GM18517 (cell line): ENCODE measurements around the gene PPP1R18.
"Not testable (repeated sequence)": the region's sequence is repeated elsewhere in the genome, so short reads cannot be mapped to it uniquely, and the experiment has no call there.

ENCODE experiments used
- ATAC-seq: cut with Tn5 transposase; IDR thresholded peaks from one replicate; pipeline ENCODE4 v1.9.1; 2021; ENCODE audit warnings: mild to moderate bottlenecking, moderate library complexity; ENCODE audit not compliant: unreplicated experiment

The PPP1R18 gene

DNA sequence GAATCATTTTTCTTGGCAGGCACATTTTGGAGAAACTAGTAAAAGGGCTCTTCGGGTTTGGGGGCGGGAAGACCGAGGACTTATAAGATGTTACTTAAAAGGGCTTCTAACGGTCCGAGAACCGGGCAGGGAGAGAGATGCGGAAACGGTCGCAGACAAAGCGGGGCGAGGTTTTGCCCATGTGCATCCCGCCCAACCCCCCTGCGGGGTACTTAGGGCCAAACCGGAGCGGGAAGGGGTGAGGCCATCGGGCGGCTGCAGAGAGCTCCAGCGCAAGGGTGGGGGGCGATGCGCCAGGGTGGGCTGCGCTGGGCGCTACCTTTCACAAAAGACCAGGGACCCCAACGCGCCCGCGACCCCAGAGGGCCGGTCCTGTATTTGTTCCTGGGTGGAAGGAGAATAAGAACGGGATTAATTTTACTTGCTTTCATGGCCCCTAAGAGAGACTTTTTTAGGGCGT lies 34.3 kb upstream of the PPP1R18 start:
- no peak for ATAC-seq

GRCh38 chr6:30719791-30720737 lies 33.6 kb upstream of the PPP1R18 start, which contains the start of gene TUBB:
Gene TUBB, plus strand, starts transcription at chr6:30720352. Its CDS starts 155 bp downstream, at chr6:30720507.
- ATAC-seq: peak; percentile 38

DNA sequence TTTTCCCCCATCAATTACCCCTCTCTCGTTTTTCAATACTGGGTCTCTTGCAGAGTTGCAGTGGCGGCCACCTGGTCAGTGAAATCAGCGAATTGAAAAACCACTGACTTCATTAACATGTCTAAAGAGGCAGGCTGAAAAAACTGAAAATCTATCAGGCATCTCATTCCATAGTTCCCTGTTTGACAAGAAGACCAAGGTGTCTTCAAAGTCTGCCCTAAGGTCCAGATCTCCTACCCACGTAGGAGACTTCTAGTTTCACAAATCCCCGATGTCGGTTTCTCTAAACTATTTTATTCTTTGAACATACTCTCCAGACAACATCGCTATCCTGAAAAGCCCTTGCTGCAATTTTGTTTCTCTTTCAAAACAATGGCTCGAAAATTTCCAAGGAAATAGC lies 32.9 kb upstream of the PPP1R18 start:
- no peak for ATAC-seq

DNA sequence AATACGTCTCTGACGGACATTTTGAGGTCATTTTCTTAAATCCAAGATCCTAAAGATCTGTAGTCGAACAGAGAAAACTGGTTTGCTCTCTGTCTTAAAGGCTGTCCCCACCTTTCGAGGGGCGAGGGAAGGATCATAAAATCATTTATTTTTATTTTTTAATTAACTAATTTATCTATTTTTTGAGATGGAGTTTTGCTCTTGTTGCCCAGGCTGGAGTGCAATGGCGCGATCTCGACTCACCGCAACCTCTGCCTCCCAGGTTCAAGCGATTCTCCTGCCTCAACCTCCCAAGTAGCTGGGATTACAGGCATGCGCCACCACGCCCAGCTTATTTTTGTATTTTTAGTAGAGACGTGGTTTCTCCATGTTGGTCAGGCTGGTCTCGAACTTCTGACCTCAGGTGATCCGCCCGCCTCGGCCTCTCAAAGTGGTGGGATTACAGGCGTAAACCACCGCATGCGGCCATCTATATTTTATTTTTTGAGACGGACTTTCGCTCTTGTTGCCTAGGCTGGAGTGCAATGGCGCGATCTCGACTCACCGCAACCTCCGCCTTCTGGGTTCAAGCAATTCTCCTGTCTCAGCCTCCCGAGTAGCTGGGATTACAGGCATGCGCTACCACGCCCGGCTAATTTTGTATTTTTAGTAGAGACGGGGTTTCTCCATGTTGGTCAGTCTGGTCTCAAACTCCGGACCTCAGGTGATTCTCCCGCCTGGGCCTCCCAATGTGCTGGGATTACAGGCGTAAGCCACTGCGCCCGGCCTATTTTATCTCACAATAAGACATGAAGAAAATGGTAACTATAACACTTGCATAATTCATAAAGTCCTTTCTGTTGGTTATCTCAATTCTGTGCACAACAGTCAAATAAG lies 31.6 kb upstream of the PPP1R18 start:
- not testable (repeated sequence) for ATAC-seq

GRCh38 chr6:30717129-30717844 lies 30.8 kb upstream of the PPP1R18 start, which contains the start of gene MDC1:
Gene MDC1, minus strand, starts transcription at chr6:30717281. Its CDS starts 2,106 bp downstream, at chr6:30715175.
- peak; percentile 68 for ATAC-seq

DNA sequence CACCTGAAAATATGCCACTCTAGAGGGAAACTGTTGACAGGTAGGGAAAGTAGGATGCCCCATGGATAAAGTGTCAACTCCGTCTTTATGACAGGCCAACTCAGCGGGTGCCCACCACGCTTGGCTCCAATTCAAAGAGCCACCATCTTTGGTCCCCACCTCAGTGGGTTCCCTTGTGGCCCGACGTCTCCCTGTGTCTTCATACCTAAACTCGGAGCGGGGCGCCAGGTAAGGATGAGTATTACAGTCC lies 30.4 kb upstream of the PPP1R18 start:
- no peak for ATAC-seq

DNA sequence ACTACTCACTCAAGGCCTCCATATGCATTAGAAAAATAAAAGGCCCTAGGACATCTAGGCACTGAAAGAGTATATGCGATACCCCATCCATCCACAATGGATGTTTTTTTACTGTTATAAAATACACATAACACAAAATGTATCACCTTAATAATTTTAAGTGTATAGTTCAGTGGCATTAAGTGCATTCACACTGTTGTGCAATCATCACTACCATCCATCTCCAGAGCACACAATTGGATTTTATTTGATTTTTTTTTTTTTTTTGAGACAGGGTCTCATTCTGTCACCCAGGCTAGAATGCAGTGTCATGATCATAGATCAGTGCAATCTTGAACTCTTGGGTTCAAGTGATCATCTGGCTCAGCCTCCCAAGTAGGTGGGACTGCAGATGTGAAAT lies 27.8 kb upstream of the PPP1R18 start:
- ATAC-seq: no peak

GRCh38 chr6:30712441-30712945 lies 26.0 kb upstream of the PPP1R18 start:
- ATAC-seq: no peak

DNA sequence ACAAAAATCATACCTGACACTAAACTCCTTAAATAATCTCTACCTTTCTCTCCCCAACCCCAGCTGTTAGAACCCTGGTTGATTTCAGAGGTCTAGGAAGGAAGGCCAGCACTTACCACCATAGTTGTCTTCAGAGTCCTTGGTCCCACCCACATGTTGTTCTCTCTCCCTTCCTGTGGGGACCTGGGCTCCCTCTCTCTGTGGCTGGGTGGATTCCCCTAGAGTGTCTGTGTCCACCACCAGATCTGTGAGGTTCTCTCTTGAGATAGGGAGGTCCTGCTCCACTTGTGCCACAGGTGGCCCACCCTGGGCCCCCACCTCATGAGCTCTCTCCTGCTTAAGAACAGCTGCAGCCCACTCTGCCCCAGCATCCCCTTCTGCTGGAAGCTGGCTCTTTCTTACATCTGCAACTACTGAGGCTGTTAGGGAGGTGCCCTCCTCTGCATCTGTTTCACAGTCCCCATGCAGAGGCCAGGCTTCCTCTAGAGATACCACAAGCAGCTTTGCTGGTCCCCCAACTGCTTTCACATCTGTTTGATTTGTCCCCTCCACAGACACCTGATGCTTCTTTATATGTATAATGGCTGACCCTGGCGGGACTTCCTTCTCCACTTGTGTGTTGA lies 25.4 kb upstream of the PPP1R18 start:
- no peak for ATAC-seq

DNA sequence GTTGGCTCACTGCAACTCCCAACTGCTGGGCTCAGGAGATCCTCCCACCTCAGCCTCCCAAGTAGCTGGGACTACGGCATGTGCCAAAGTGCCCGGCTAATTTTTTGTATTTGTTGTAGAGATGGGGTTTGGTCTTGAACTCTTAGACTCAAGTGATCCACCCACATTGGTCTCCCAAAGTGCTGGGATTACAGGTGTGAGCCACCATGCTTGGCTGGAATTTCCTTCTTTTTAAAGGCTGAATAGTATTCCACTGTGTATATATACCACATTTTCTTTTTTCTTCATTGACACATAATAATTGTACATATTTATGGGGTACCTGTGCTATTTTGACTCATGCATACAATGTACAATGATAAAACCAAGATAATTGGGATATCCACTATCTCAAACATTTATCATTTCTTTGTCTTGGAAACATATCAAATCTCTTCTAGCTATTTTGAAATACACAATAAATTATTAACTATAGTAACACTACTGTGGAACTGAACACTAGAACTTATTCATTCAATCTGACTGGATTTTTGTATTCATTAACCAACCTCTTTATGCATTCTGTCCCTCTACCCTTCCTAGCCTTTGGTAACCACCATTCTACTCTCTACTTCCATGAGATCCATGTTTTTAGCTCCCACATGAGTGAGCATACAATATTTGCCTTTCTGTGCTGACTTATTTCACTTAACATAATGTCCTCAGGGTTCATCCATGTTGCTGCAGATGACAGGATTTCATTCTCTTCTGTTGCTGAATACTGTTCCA lies 22.8 kb upstream of the PPP1R18 start:
- no peak for ATAC-seq

GRCh38 chr6:30707281-30707850 lies 20.9 kb upstream of the PPP1R18 start:
- ATAC-seq: no peak

- no peak for ATAC-seq
Measured at GRCh38 chr6:30705620-30706019, 19.2 kb upstream of the PPP1R18 start.

DNA sequence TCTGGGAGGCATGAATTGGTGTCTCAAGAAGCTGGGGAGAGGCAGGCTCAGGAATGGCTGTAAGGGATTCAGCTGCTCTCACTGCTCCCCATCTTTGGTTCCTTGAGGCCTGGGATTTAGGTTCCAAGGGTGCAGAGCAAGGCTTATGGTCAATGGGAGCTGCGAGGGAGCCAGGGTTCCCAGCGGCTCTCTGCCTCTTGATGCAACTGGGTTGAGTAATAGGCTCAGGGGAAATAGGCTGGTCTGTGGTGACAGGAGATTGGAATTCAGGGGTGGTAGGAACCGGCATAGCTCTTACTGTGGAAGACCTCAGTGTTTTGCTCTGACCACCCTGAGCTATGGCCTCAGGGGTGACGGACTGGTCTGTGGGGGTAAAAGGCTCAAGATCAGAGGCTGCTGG lies 17.4 kb upstream of the PPP1R18 start:
- ATAC-seq: no peak

DNA sequence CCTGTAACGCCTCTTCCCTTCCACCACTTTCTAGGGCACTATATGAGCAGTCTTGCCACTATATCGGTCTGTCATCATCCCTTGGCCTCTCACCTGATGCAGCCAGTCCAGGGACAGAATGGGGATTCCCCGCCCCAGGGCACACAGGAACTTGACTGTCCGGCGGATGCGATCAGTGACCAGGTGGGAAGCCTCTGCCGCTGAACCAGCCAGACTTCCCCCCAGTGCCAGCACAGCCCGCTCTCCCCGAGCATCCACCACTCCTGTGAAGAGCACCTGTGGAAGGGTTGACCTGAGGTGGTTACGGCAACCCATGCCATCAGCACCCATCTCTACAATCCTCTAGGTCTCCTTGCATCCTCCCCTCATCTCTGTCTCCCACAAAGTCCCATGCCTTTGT lies 16.6 kb upstream of the PPP1R18 start:
- ATAC-seq: no peak

DNA sequence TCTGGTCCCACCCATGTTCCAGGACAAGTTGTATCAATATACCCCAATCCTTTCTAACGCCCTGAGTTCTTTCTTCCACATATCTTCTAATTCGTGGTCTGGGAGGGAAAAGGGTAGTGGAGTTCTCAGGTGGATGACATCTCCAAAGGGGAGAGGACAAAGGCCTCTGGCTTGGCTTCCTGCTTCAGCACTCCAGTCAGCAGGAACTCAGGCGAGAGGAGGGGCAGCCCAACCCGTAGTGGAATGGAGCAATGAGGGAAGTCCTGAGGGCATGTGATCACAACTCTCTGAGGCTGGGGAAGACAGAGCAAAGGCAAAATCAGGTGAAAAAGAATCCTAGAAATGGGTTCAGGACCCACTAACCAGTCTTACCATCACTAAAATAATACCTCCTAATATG lies 13.9 kb upstream of the PPP1R18 start:
- no peak for ATAC-seq

DNA sequence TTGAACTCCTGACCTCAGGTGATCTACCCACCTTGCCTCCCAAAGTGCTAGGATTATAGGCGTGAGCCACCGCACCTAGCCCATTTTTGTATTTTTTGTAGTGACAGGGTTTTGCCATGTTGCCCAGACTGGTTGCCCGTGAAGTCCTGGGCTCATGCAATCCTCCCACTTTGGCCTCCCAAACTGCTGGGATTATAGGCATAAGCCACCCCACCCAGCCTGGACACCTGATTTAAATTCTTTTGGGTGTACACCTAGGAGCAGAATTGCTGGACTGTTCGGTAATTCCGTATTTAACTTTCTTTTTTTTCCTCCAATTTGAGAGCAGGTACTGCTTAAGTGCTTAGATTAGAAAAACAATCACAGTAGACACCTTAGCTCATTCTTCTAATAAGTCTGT lies 10.0 kb upstream of the PPP1R18 start:
- no peak for ATAC-seq

DNA sequence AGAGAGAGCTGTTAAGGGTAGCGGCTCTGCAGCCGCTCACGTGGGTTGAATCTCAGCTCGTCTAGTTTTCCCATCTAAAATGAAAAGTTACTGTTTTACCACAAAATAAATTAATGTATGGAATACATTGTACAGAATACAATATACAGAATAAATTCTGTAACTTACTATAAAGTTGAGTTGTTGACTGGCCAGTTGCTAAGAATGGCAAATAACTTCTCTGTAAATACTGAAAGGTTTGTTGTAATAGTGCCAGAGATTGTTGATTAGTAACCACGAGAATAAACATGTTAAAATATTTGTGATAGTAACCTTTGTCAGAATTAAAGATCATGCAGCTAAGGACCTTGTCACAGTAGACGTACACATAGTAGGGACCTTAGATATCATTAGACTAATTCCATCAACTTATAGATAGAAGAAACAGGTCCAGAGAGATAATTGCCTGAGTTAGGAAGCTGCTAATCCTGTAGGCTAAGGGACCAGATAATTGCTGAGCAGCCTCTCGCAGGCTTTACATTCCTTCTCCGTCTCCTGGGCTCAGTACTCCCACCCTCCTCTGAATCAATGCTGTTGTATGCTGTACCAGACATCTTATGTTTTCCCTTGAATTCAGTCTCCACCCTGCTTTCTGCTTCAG lies 4.9 kb upstream of the PPP1R18 start:
- no peak for ATAC-seq

- no peak for ATAC-seq
Measured at GRCh38 chr6:30690403-30691207, 4.2 kb upstream of the PPP1R18 start, which contains the start of gene NRM. Gene NRM, minus strand, starts transcription at chr6:30690984. Its CDS starts 10 bp downstream, at chr6:30690974.
